A673 (cell line): Measurements from ENCODE around the gene OR5C1.

ENCODE experiments used
- EZH2 ChIP-seq: fragments of 200-600 bp; sonication (generic); IDR thresholded peaks from 2 replicates; pipeline ENCODE4 v1.6.1; 2017; ENCODE audit warnings: borderline replicate concordance, low read depth, mild to moderate bottlenecking, mixed read lengths, antibody characterized with exemption, low read length; ENCODE audit not compliant: poor library complexity, severe bottlenecking
- TF ChIP-seq, protein P1 (sequence below): fragments of 300-800, 200-600 bp; sonication (generic); conservative IDR thresholded peaks from 2 replicates; pipeline ENCODE4 v1.5.1; 2017; ENCODE audit warnings: low read depth, mild to moderate bottlenecking, antibody characterized with exemption, low read length, moderate library complexity, mixed read lengths

DNA sequence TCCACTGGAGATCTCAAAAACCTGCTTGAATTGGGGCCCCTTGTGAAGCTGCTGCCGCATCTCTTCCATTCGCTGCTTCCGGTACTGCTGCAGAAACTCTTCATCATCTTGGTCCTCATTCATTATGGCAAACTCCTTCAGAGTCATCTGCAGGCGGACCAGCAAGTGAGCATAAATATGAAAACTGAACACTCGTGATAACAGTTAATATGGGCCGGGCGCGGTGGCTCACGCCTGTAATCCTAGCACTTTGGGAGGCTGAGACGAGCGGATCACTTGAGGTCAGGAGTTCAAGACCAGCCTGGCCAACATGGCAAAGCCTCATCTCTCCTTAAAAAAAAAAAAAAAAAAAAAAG lies 31.7 kb downstream of the OR5C1 start:
- TF ChIP-seq, protein P1, sequence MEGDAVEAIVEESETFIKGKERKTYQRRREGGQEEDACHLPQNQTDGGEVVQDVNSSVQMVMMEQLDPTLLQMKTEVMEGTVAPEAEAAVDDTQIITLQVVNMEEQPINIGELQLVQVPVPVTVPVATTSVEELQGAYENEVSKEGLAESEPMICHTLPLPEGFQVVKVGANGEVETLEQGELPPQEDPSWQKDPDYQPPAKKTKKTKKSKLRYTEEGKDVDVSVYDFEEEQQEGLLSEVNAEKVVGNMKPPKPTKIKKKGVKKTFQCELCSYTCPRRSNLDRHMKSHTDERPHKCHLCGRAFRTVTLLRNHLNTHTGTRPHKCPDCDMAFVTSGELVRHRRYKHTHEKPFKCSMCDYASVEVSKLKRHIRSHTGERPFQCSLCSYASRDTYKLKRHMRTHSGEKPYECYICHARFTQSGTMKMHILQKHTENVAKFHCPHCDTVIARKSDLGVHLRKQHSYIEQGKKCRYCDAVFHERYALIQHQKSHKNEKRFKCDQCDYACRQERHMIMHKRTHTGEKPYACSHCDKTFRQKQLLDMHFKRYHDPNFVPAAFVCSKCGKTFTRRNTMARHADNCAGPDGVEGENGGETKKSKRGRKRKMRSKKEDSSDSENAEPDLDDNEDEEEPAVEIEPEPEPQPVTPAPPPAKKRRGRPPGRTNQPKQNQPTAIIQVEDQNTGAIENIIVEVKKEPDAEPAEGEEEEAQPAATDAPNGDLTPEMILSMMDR = no peak
- no peak for TF ChIP-seq EZH2
